OCI-LY7 (cell line): ENCODE measurements around the gene CDHR2. TPM values are rescaled to one million over a fixed set of nuclear protein-coding genes. Genes with fewer than 3 reads are reported as not detected.

Experiments
- BruUV-seq: library from RNA; stranded (reverse); fragments of 400-500 nt; replicated peaks from 2 replicates; lab custom pipeline; 2021; lab: Mats Ljungman, UMichigan
- CTCF ChIA-PET: fragments of 300-600 bp; sonication (Branson Sonifier 250); formaldehyde crosslinking; loops from one replicate; lab custom pipeline; 2022; ENCODE audit warnings: antibody characterized with exemption; ENCODE audit not compliant: unreplicated experiment; lab: Charles Lee
- POLR2A ChIA-PET: fragments of 300-600 bp; sonication (Branson Sonifier 250); formaldehyde crosslinking; loops from one replicate; lab custom pipeline; 2022; ENCODE audit warnings: antibody characterized with exemption; lab: Charles Lee
- DNase-seq: peaks from one replicate; pipeline ENCODE4 v3.0.0-alpha.2; 2015; ENCODE audit warnings: low spot score
- H2AFZ ChIP-seq: fragments of 200-600 bp; sonication (generic), shearing (Covaris generic); 2 replicates; pipeline ENCODE4 v1.6.1; 2014; ENCODE audit warnings: mild to moderate bottlenecking, antibody characterized with exemption, low read length, moderate library complexity
- H3K27ac ChIP-seq: fragments of 200-600 bp; sonication (generic); 2 replicates; pipeline ENCODE4 v1.5.1; 2014; ENCODE audit warnings: mixed run types, low read depth, mild to moderate bottlenecking, moderate library complexity, low read length, inconsistent platforms; ENCODE audit not compliant: poor library complexity, severe bottlenecking
- H3K36me3 ChIP-seq: fragments of 200-600 bp; sonication (generic); 2 replicates; pipeline ENCODE4 v1.6.1; 2014; ENCODE audit warnings: mild to moderate bottlenecking, antibody characterized with exemption, low read length, moderate library complexity, mixed read lengths; ENCODE audit not compliant: insufficient read depth
- H3K4me1 ChIP-seq: fragments of 200-600 bp; sonication (generic); 2 replicates; pipeline ENCODE4 v1.5.1; 2014; ENCODE audit warnings: mild to moderate bottlenecking, low read length; ENCODE audit not compliant: insufficient read depth, poor library complexity, severe bottlenecking
- H3K4me2 ChIP-seq: fragments of 200-600 bp; sonication (generic); 2 replicates; pipeline ENCODE4 v1.6.1; 2014; ENCODE audit warnings: mild to moderate bottlenecking, low read length
- H3K4me3 ChIP-seq: fragments of 200-600 bp; sonication (generic); 2 replicates; pipeline ENCODE4 v1.5.1; 2014; ENCODE audit warnings: mild to moderate bottlenecking, low read depth, low read length; ENCODE audit not compliant: poor library complexity, severe bottlenecking
- H3K79me2 ChIP-seq: fragments of 200-600 bp; sonication (generic); 2 replicates; pipeline ENCODE4 v1.6.1; 2016; ENCODE audit warnings: low read depth, mild to moderate bottlenecking, low read length, moderate library complexity, mixed read lengths; ENCODE audit not compliant: insufficient read depth
- H3K9me2 ChIP-seq: fragments of 200-600 bp; sonication (generic); 2 replicates; pipeline ENCODE4 v1.6.1; 2016; ENCODE audit warnings: mild to moderate bottlenecking, low read length, mixed read lengths; ENCODE audit not compliant: insufficient read depth
- H3K9me3 ChIP-seq: fragments of 200-600 bp; sonication (generic); 2 replicates; pipeline ENCODE4 v1.6.1; 2014; ENCODE audit warnings: mild to moderate bottlenecking, mixed run types, low read length, mixed read lengths
- H4K20me1 ChIP-seq: fragments of 200-600 bp; sonication (generic); 2 replicates; pipeline ENCODE4 v1.6.1; 2014; ENCODE audit warnings: mild to moderate bottlenecking, antibody characterized with exemption, low read length, moderate library complexity, mixed read lengths; ENCODE audit not compliant: insufficient read depth
- EZH2phosphoT487 ChIP-seq: fragments of 200-600 bp; sonication (generic); IDR thresholded peaks from 2 replicates; pipeline ENCODE4 v1.6.1; 2018; ENCODE audit warnings: low read depth, borderline replicate concordance, mild to moderate bottlenecking, mixed run types, antibody characterized with exemption, low read length, moderate library complexity, mixed read lengths
- intact Hi-C: fragments of 100-400 bp; cut with micrococcal nuclease; formaldehyde crosslinking; loops from one replicate; pipeline ENCODE4 v1.10.0; 2022; ENCODE audit not compliant: unreplicated experiment
- total RNA-seq, 2 experiments: library from RNA; depleted of rRNA in 1 of 2; stranded (reverse); fragments of >200 nt in 1 of 2; shearing (Covaris generic) in 1 of 2; gene quantifications; 2 replicates each; pipeline ENCODE4 v1.2.3, GENCODE V29; 2014 to 2022
- TF ChIP-seq, protein P1 (sequence below): fragments of 200-600 bp; sonication (generic); conservative IDR thresholded peaks from 2 replicates; pipeline ENCODE4 v1.5.1; 2014; ENCODE audit warnings: mild to moderate bottlenecking, antibody characterized with exemption, low read length, moderate library complexity, mixed read lengths

The CDHR2 gene
- total RNA-seq, 2 experiments from 2014 or later, result 0.25 to 3.8 TPM

DNA sequence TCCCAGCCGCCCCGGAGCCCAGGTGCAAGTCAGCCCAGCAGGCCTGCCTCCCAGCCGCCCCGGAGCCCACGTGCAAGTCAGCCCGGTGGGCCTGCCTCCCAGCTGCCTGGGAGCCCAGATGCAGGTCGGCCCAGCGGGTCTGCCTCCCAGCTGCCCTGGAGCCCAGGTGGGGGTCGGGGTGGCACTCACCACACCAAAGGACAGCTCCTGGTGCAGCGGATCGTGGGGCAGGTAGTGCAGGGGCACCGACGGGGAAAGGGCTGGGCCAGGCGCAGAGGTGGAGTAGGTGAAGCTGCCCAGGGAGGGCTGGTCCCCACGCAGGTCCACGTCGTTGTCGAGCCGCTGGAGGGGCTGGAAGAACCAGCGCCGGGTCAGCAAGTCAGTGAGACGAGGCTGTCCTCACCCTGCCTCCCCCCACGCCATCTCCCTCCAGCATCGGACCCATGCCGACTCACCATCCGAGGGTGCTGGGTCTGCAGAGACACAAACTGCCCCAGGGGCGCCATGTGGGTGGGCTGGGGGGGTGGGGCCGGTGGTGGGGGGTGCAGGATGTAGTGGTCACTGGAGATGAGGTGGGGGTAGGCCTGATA, 18.7 kb upstream of the CDHR2 start:
- POLR2A ChIA-PET, result interaction anchor here (0.6 to 2.4 kb wide), 3 partner anchors 10 to 102 kb away, joined by 3 to 10 read pairs (median 3); no protein-coding TSS in a partner anchor
- no peak overlapping the region for H2AFZ ChIP-seq
- H3K4me2 ChIP-seq, result peak overlapping the region; percentile 95
- H3K9me2 ChIP-seq, result no peaks in the 10 kb centered on the region
- peaks cover 83% of the 10 kb centered on the region for H3K36me3 ChIP-seq
- H3K79me2 ChIP-seq, result peaks cover 48% of the 10 kb centered on the region
- peak; percentile 78 for DNase-seq
- peak overlapping the region; percentile 64 for H3K4me3 ChIP-seq
- 0 out of 2 replicates have a peak, but pooled peaks cover 7% of the 10 kb centered on the region for H4K20me1 ChIP-seq
- CTCF ChIA-PET, result interaction anchor here (0.6 to 1.6 kb wide), 3 partner anchors 13 to 83 kb away, joined by 3 to 12 read pairs (median 4); no protein-coding TSS in a partner anchor
- TF ChIP-seq, protein P1, sequence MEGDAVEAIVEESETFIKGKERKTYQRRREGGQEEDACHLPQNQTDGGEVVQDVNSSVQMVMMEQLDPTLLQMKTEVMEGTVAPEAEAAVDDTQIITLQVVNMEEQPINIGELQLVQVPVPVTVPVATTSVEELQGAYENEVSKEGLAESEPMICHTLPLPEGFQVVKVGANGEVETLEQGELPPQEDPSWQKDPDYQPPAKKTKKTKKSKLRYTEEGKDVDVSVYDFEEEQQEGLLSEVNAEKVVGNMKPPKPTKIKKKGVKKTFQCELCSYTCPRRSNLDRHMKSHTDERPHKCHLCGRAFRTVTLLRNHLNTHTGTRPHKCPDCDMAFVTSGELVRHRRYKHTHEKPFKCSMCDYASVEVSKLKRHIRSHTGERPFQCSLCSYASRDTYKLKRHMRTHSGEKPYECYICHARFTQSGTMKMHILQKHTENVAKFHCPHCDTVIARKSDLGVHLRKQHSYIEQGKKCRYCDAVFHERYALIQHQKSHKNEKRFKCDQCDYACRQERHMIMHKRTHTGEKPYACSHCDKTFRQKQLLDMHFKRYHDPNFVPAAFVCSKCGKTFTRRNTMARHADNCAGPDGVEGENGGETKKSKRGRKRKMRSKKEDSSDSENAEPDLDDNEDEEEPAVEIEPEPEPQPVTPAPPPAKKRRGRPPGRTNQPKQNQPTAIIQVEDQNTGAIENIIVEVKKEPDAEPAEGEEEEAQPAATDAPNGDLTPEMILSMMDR, result no peak
- no peak for TF ChIP-seq EZH2phosphoT487
- no peaks in the 10 kb centered on the region for H3K9me3 ChIP-seq
- no TSS peak for BruUV-seq
- intact Hi-C loops, result loop anchor here (10.0 kb wide), 1 partner anchor 474 kb away; the partner anchor contains the start of gene UIMC1
- H3K27ac ChIP-seq, result peak overlapping the region; percentile 99
- H3K4me1 ChIP-seq, result peaks cover 89% of the 10 kb centered on the region

DNA sequence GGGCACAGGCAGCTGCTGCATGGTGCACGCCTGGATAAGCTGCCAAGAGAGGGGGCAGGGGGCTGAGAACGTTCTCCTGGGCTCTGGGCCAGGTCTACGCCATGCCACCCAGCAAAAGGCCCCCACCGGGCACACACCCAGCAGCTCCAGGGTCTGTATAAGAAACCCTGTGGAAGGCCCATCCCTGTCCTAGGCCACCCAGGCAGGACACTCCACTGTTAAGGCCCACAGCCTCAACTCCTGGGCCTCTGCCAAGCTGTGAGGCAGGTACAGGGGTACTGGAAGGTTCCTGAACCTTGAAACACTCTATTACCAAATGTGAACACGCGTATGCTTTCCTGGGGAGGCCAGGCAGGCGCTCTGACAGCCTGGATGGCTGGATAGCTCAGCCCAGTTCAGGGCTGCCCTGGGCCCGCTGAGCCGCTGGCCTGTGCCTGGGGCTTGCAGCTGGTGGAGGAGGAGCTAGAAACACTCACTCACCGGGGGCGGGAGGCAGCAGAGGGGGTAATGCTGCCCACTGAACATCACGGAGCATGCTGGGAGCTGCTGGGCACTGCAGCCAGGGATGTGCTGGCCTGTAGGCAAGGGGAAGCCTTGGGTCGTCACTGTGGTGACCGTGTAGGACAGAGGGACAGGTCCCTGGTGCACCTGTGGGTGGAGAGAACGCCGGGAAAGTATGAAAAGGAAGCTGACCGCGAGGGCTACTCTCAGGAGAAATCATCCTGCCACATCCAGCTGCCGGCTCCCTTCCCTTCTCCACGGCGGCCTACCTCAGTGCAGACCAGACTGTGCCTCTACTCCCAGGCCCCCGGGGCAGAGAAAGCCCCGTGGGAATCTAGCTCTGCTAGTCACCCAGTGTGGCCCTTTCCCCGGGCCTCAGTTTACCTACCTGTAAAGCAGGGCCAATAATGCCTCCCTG, 17.9 kb upstream of the CDHR2 start:
- H3K36me3 ChIP-seq, result peaks cover 86% of the 10 kb centered on the region
- H3K4me1 ChIP-seq, result peaks cover 89% of the 10 kb centered on the region
- H3K79me2 ChIP-seq, result peaks cover 55% of the 10 kb centered on the region
- H3K27ac ChIP-seq, result peak overlapping the region; percentile 99
- DNase-seq, result peak; percentile 50
- H3K4me2 ChIP-seq, result peak overlapping the region; percentile 95
- H3K9me3 ChIP-seq, result no peaks in the 10 kb centered on the region
- H3K4me3 ChIP-seq, result peak overlapping the region; percentile 64
- H2AFZ ChIP-seq, result no peak overlapping the region
- H4K20me1 ChIP-seq, result 0 out of 2 replicates have a peak, but pooled peaks cover 7% of the 10 kb centered on the region
- no peaks in the 10 kb centered on the region for H3K9me2 ChIP-seq
- POLR2A ChIA-PET, result interaction anchor here (0.6 to 2.4 kb wide), 2 partner anchors 9 to 16 kb away, joined by 3 to 10 read pairs; no protein-coding TSS in a partner anchor
- TF ChIP-seq, protein P1, result no peak
- TF ChIP-seq EZH2phosphoT487, result no peak
- CTCF ChIA-PET, result interaction anchor here (0.6 to 1.6 kb wide), 4 partner anchors 12 to 84 kb away, joined by 3 to 12 read pairs (median 4); no protein-coding TSS in a partner anchor
- intact Hi-C loops, result loop anchor here (10.0 kb wide), 1 partner anchor 474 kb away; the partner anchor contains the start of gene UIMC1
- BruUV-seq, result no TSS peak
